ENCODE measurements around the gene CTNNA3. TPM values are rescaled to one million over a fixed set of nuclear protein-coding genes. Genes with fewer than 3 reads are reported as not detected.

CTNNA3 gene
- total and polyA plus RNA-seq, 10 donors = 0.03 to 2.4 (median 0.76) TPM; not detected in 1

DNA sequence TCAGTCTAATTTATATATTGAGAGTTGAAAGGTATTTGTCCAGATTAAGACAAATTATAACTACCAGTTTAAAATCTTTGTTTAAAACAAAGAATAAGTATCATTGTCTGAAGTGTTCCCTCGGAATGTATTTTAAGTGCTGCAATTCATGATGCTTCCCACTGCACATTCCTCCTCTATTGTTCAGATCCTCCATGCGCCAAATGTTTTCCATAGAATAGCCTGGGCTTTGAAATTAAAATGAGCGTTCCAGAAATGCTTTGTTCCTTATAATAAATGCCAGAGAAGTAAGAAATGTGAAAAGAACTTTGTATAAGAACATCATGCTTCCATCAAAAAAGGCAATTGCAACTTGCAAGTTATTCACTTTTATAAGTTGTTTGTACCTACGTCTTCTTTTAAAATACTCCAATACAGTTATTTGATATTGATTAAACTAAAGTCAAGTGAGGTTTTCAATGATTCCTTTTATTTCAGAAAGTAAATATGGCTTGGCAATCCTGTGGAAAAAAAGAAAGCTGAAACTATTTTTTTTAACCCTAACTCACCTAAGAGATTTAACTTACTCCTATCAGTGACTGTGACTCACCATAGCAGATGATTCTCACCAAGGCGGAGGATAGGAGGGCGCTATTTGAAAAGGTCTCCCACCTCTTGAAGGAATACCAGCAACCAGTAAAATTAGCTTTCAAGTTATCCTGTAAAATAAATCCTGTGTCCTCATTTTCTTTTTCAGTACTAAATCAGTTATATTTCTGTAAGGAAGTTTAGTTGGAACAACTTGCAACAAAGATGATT lies 85.8 kb downstream of the CTNNA3 start:
- Histone ChIP-seq H3K4me1 (peaks cover 0 to 10% (median 0%) of the 10 kb centered on the region in 6 donors), H3K27me3 (replicated peaks in 1 of 7) (no peaks in the 10 kb centered on the region), H3K4me3 (no peak overlapping the region), H3K9me3 (peaks cover 0 to 6% (median 0%) of the 10 kb centered on the region in 8 donors), H3K36me3 (no peaks in the 10 kb centered on the region), H3K27ac (no peak overlapping the region)
- DNase-seq = no peak
- intact Hi-C loops (cut with DNase I; ENCODE audit: low total_unique reads) = no loop called here
- TF ChIP-seq POLR2AphosphoS5 (IDR thresholded peaks at IDR 0.05) (no peak), CTCF (IDR thresholded peaks at IDR 0.05 in 8 of 11, conservative IDR thresholded peaks at IDR 0.05 in 3 of 11) (no peak), POLR2A (IDR thresholded peaks at IDR 0.05) (no peak)
- WGBS, 5 donors = 74 to 82% (median 81%) methylated on average over 6 of the region's 6 CpGs

DNA sequence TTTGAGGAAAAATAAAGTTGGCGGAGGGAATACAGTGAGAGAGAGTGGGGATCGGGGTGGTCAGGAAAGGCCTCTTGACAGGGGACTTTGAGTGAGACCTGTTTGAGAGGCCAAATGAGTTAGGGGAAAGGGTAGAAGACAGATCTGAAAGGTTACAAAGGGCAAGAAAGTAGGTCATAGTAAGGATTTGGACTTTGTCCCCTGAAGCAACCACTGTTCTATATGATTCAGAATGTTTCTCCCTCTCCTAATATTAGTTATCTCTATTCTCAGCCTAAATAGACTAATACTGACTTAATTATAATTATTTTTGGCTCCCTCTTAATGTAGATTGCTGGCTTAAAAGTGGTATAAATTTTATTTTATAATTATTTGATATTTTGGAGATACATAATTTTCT lies 88.0 kb downstream of the CTNNA3 start:
- H3K4me1 ChIP-seq = peaks cover 0 to 7% (median 0%) of the 10 kb centered on the region in 6 donors
- no peaks in the 10 kb centered on the region for H3K27me3 ChIP-seq (replicated peaks in 1 of 7)
- no peaks in the 10 kb centered on the region for H3K36me3 ChIP-seq
- DNase-seq = no peak
- no peaks in the 10 kb centered on the region for H3K9me3 ChIP-seq
- 96 to 99% (median 98%) methylated on average over 2 of the region's 2 CpGs for whole genome bisulfite sequencing, 5 donors
- intact Hi-C loops (cut with DNase I; ENCODE audit: low total_unique reads) = no loop called here
- TF ChIP-seq CTCF (IDR thresholded peaks at IDR 0.05 in 8 of 11, conservative IDR thresholded peaks at IDR 0.05 in 3 of 11) = no peak
- no peak for TF ChIP-seq POLR2AphosphoS5 (IDR thresholded peaks at IDR 0.05)
- no peak for TF ChIP-seq POLR2A (IDR thresholded peaks at IDR 0.05)
- H3K27ac ChIP-seq = no peak overlapping the region
- no peak overlapping the region for H3K4me3 ChIP-seq

DNA sequence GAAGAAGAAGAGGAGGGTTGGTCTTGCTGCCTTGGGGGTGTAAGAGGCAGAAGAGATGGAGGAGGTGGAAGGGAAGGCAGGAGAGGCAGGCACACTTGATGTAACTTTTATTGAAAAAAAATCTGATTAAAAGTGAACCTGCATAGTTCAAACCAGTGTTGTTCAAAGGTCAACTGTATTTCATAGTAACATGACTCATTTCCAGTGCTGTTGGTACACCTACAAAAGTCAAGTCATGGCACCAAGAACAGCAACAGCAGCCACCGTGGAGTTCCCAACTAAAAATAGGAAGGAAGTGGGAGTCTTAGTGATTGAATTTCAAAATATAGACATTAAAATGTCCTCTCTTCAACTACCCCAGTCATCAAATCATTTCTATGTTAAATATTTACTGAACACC lies 88.5 kb downstream of the CTNNA3 start:
- H3K9me3 ChIP-seq = no peaks in the 10 kb centered on the region
- intact Hi-C loops (cut with DNase I; ENCODE audit: low total_unique reads) = no loop called here
- H3K27ac ChIP-seq = no peak overlapping the region
- no peaks in the 10 kb centered on the region for H3K36me3 ChIP-seq
- no peak for DNase-seq
- H3K27me3 ChIP-seq (replicated peaks in 1 of 7) = no peaks in the 10 kb centered on the region
- TF ChIP-seq POLR2AphosphoS5 (IDR thresholded peaks at IDR 0.05) = no peak
- TF ChIP-seq CTCF (IDR thresholded peaks at IDR 0.05 in 8 of 11, conservative IDR thresholded peaks at IDR 0.05 in 3 of 11) = no peak
- no peak for TF ChIP-seq POLR2A (IDR thresholded peaks at IDR 0.05)
- 2 to 9% (median 9%) methylated on average over 1 of the region's 1 CpG for WGBS, 5 donors
- H3K4me3 ChIP-seq = no peak overlapping the region
- H3K4me1 ChIP-seq = peaks cover 0 to 2% (median 0%) of the 10 kb centered on the region in 6 donors

DNA sequence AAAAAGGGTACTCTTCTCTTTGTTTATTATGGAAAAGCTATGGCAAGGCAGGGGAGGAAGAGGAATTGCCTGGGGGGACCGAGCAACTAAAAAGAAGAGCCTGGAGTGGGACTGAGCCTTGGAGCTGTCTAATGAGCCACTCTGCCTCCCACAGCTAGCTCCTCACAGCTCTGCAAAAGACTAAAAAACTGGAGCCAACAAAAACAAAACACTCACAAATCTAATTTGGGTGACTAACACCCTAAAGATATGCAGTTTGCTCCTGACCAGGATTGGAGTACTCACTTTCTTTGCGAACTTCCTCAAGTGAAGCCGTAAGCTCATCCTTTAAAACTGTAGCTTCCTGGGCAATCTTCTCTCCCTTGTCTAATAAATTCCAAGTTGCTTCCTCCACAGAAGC lies 89.4 kb downstream of the CTNNA3 start:
- 58 to 73% (median 69%) methylated on average over 3 of the region's 3 CpGs for WGBS, 5 donors

More for the DNA sequence above, 89.4 kb downstream of the CTNNA3 start:
- Histone ChIP-seq H3K4me3 (no peak overlapping the region), H3K4me1 (no peaks in the 10 kb centered on the region), H3K27ac (no peak overlapping the region), H3K9me3 (no peaks in the 10 kb centered on the region), H3K27me3 (replicated peaks in 1 of 7) (no peaks in the 10 kb centered on the region), H3K36me3 (no peaks in the 10 kb centered on the region)
- DNase-seq = no peak
- intact Hi-C loops (cut with DNase I; ENCODE audit: low total_unique reads) = no loop called here
- TF ChIP-seq POLR2AphosphoS5 (IDR thresholded peaks at IDR 0.05) (no peak), CTCF (IDR thresholded peaks at IDR 0.05 in 8 of 11, conservative IDR thresholded peaks at IDR 0.05 in 3 of 11) (no peak), POLR2A (IDR thresholded peaks at IDR 0.05) (no peak)

Measured in spleen (tissue), 11 donors.